ENCODE measurements around the gene LYPD8. TPM values are rescaled to one million over a fixed set of nuclear protein-coding genes. Genes with fewer than 3 reads are reported as not detected.

LYPD8 gene
- total and polyA plus RNA-seq, 8 donors = not detected

- TF ChIP-seq CTCF (IDR thresholded peaks at IDR 0.05) = no peak
- Histone ChIP-seq H3K27me3 (no peaks in the 10 kb centered on the region), H3K36me3 (no peaks in the 10 kb centered on the region), H3K9me3 (no peaks in the 10 kb centered on the region), H3K4me1 (no peaks in the 10 kb centered on the region), H3K27ac (no peak overlapping the region), H3K4me3 (no peak overlapping the region)
- no peak for FAIRE-seq
- WGBS, 2 donors = 56 to 68% methylated on average over 2 of the region's 2 CpGs
- intact Hi-C loops (cut with DNase I) = no loop called here
- DNase-seq = no peak
- no peak for ATAC-seq
Observed at GRCh38 chr1:248779350-248779749, 23.8 kb upstream of the LYPD8 start.

- TF ChIP-seq CTCF (IDR thresholded peaks at IDR 0.05) = no peak
- WGBS, 2 donors = 75 to 83% methylated on average over 2 of the region's 2 CpGs
- no peak for FAIRE-seq
Observed at GRCh38 chr1:248778906-248779305, 23.3 kb upstream of the LYPD8 start.

GRCh38 chr1:248776991-248777390 lies 21.4 kb upstream of the LYPD8 start:
- Histone ChIP-seq H3K27ac (no peak overlapping the region), H3K36me3 (no peaks in the 10 kb centered on the region), H3K9me3 (no peaks in the 10 kb centered on the region), H3K4me1 (no peaks in the 10 kb centered on the region), H3K27me3 (no peaks in the 10 kb centered on the region), H3K4me3 (no peak overlapping the region)
- TF ChIP-seq CTCF (IDR thresholded peaks at IDR 0.05) = no peak
- intact Hi-C loops (cut with DNase I) = no loop called here
- no peak for FAIRE-seq
- ATAC-seq = no peak
- DNase-seq = no peak

More at GRCh38 chr1:248778906-248779305, 23.3 kb upstream of the LYPD8 start:
- Histone ChIP-seq H3K27ac (no peak overlapping the region), H3K4me1 (no peaks in the 10 kb centered on the region), H3K27me3 (no peaks in the 10 kb centered on the region), H3K9me3 (no peaks in the 10 kb centered on the region), H3K4me3 (no peak overlapping the region), H3K36me3 (no peaks in the 10 kb centered on the region)
- ATAC-seq (no peak), DNase-seq (no peak)
- intact Hi-C loops (cut with DNase I) = no loop called here

- TF ChIP-seq CTCF (IDR thresholded peaks at IDR 0.05) = no peak
- intact Hi-C loops (cut with DNase I) = no loop called here
- Histone ChIP-seq H3K27me3 (no peaks in the 10 kb centered on the region), H3K4me1 (no peaks in the 10 kb centered on the region), H3K4me3 (no peak overlapping the region), H3K9me3 (no peaks in the 10 kb centered on the region), H3K36me3 (no peaks in the 10 kb centered on the region), H3K27ac (no peak overlapping the region)
- 38 to 41% methylated on average over 4 of the region's 4 CpGs for WGBS, 2 donors
- ATAC-seq = no peak
- FAIRE-seq = no peak
- no peak for DNase-seq
Observed at GRCh38 chr1:248775441-248775840, 19.9 kb upstream of the LYPD8 start.

- WGBS, 2 donors = 75 to 84% methylated on average over 3 of the region's 3 CpGs
- Histone ChIP-seq H3K9me3 (no peaks in the 10 kb centered on the region), H3K4me1 (no peaks in the 10 kb centered on the region), H3K27ac (no peak overlapping the region), H3K36me3 (no peaks in the 10 kb centered on the region), H3K27me3 (no peaks in the 10 kb centered on the region), H3K4me3 (no peak overlapping the region)
- intact Hi-C loops (cut with DNase I) = no loop called here
- no peak for TF ChIP-seq CTCF (IDR thresholded peaks at IDR 0.05)
- DNase-seq (no peak), ATAC-seq (no peak), FAIRE-seq (no peak)
Observed at GRCh38 chr1:248759644-248760043, 4.1 kb upstream of the LYPD8 start.

All from pancreas (tissue), 10 donors.